Omental fat pad (tissue), 4 donors: Measurements from ENCODE around the gene ADARB1. TPM values are rescaled to one million over a fixed set of nuclear protein-coding genes. Genes with fewer than 3 reads are reported as not detected.

Experiments used
- ATAC-seq: fragments of 150-250 bp; one replicate; pipeline ENCODE4 v1.9.1; 2016; ENCODE audit warnings: mild to moderate bottlenecking, moderate library complexity; ENCODE audit not compliant: low FRiP score
- DNase-seq: peaks from one replicate; pipeline ENCODE4 v3.0.0-alpha.2; 2019; ENCODE audit warnings: low spot score
- CTCF ChIP-seq, 3 donors: fragments of 450-650 bp; IDR thresholded peaks; one replicate each; pipeline ENCODE4 v1.5.1; 2016 to 2017; ENCODE audit warnings: antibody characterized with exemption in 3 of 3, mild to moderate bottlenecking in 3 of 3, moderate library complexity in 2 of 3
- total RNA-seq, 4 donors: library from RNA; depleted of rRNA; stranded (reverse); fragments of >200 nt; gene quantifications; one replicate each; pipeline ENCODE4 v1.1.0, GENCODE V29; 2016

The ADARB1 gene
- total RNA-seq, 4 donors from 2014 or later, result 17.3 to 38.3 (median 23.3) TPM

- no peak for DNase-seq
- ATAC-seq, result no peak
- TF ChIP-seq CTCF (IDR thresholded peaks at IDR 0.05), result no peak
These were observed 51.0 kb downstream of the ADARB1 start for GRCh38 chr21:45125357-45125756.

GRCh38 chr21:45126204-45126626 is 51.8 kb downstream of the ADARB1 start:
- DNase-seq (no peak), ATAC-seq (no peak)
- TF ChIP-seq CTCF (IDR thresholded peaks at IDR 0.05), result no peak

- ATAC-seq (no peak), DNase-seq (no peak)
- TF ChIP-seq CTCF (IDR thresholded peaks at IDR 0.05), result no peak
These were observed 52.6 kb downstream of the ADARB1 start for GRCh38 chr21:45126983-45127382.

GRCh38 chr21:45127937-45128336 is 53.6 kb downstream of the ADARB1 start:
- ATAC-seq (no peak), DNase-seq (no peak)
- no peak for TF ChIP-seq CTCF (IDR thresholded peaks at IDR 0.05)

GRCh38 chr21:45128613-45129188 is 54.3 kb downstream of the ADARB1 start:
- peak in 1 of 3 donors; percentile 67 for TF ChIP-seq CTCF (IDR thresholded peaks at IDR 0.05)
- ATAC-seq (peak; percentile 48), DNase-seq (no peak)

- DNase-seq, result no peak
- no peak for TF ChIP-seq CTCF (IDR thresholded peaks at IDR 0.05)
- peak; percentile 46 for ATAC-seq
These were observed 55.0 kb downstream of the ADARB1 start for GRCh38 chr21:45129189-45129923.

GRCh38 chr21:45130324-45130774 is 56.0 kb downstream of the ADARB1 start:
- DNase-seq, result no peak
- no peak for TF ChIP-seq CTCF (IDR thresholded peaks at IDR 0.05)
- ATAC-seq, result peak; percentile 61
